GM18508 (cell line): Measurements from ENCODE around the gene ACTR3C.

Experiments used
- ATAC-seq: cut with Tn5 transposase; IDR thresholded peaks from one replicate; pipeline ENCODE4 v1.9.1; 2021; ENCODE audit warnings: moderate number of reproducible peaks; ENCODE audit not compliant: insufficient read depth, unreplicated experiment

The ACTR3C gene

GRCh38 chr7:150337179-150337578 is 13.8 kb upstream of the ACTR3C start:
- ATAC-seq, result no peak

DNA sequence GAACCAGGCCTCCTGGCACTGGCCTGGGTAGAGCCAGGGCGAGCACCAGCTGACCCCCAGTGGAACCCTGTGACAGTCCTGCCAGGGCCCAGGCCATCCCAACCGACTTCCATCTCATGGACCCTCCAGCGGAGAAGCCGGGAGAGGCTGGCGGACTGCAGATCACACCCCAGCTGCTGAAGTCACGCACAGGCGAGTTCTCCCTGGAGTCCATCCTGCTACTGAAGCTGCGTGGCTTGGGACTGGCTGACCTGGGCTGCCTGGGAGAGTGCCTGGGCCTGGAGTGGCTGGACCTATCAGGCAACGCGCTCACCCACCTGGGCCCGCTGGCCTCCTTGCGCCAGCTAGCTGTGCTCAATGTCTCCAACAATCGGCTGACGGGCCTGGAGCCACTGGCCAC is 13.4 kb upstream of the ACTR3C start:
- no peak for ATAC-seq

- no peak for ATAC-seq
Observed at GRCh38 chr7:150335774-150336112, 12.4 kb upstream of the ACTR3C start.

DNA sequence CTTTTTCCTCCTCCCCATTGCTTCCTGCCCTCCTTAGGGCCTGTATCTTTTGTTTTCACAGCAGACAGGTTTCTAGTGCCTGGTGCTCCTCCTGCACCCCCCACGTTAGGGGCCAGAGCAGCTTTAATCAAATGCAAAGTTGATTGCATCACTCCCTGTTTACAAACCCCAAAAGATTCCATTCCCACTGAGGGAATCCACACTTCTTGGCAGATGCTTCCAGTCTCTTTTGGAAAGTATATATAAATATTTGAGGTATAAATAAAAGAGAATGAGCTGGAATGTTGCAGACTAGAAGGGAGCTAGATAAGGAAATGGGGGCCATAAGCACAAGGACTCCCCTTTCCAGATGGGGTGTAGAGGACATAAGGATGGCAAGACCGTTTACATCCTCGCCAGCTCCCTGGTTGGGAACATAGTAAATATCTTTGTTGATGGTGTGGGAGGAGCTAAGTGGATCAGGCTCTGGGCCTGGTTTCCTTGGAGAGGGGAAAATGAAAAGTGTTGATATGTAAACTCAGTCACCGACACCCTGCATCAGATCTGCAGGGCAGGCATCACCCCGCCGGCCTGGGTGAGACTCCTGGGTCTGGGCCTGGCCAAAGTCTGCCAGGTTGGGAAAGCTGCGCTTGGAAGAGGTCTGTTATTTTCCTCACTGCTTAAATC is 11.9 kb upstream of the ACTR3C start:
- ATAC-seq, result no peak

DNA sequence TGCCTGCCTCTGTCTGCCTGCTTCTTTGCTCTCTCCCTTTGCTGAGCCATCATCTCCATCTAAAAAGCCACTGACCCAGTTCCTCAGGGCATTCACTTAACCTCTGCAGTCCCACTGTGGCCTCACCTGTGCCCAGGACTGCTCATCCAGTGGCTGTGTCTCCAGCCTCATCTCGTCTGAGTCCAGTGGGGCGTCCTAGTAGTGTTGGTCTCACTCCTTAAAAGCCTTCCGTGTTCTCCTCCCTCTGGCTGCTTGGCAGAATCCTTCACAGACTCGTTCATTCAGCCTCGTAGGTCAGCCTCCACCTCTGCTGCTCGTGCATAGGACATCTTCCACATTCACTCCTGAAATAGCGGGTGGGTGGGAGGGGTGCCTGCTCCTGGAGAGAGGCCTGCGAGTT is 10.8 kb upstream of the ACTR3C start:
- no peak for ATAC-seq

GRCh38 chr7:150333659-150334058 is 10.3 kb upstream of the ACTR3C start:
- ATAC-seq, result no peak

GRCh38 chr7:150332852-150333635 is 9.7 kb upstream of the ACTR3C start:
- ATAC-seq, result no peak

- ATAC-seq, result no peak
Observed at GRCh38 chr7:150330211-150330885, 7.0 kb upstream of the ACTR3C start.

DNA sequence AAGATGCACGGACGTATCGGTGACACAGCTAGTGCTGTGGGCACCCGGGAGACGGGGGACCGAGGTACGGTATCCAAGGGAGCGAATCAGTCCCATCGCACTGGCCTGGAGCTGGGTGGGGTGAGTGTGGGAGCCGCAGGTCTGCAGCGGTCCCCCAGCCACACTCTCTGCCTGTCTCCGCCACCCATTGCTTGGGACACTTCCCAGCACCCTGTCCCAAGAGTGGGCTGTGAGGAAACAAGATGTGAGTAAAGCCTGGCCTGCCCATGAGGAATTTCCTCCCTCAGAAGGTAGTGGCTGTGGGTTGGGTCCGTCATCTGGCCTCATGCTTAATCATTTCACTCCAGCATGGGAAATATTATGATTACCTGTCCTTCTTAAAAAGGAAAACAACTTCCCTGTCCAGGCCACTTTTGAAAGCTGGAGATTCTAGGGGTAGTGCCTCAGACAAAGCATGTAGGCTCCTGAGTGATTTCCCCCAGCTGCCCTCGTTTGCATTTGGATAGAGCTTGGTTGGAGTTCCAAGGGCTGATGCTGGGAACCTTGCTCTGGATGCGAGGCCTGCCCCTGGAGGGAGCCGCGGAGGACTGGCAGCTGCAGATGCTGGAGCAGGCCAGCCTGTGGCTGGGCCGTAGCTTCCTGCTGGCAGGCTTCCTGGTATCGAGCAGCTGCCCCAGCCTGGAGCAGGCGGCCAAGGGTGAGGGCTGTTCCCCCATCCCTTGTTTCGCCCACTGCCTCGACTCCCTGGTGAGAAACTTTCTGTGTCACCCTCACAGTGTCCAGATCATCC is 6.2 kb upstream of the ACTR3C start:
- ATAC-seq, result no peak

- ATAC-seq, result no peak
Observed at GRCh38 chr7:150327308-150327707, 4.0 kb upstream of the ACTR3C start.

DNA sequence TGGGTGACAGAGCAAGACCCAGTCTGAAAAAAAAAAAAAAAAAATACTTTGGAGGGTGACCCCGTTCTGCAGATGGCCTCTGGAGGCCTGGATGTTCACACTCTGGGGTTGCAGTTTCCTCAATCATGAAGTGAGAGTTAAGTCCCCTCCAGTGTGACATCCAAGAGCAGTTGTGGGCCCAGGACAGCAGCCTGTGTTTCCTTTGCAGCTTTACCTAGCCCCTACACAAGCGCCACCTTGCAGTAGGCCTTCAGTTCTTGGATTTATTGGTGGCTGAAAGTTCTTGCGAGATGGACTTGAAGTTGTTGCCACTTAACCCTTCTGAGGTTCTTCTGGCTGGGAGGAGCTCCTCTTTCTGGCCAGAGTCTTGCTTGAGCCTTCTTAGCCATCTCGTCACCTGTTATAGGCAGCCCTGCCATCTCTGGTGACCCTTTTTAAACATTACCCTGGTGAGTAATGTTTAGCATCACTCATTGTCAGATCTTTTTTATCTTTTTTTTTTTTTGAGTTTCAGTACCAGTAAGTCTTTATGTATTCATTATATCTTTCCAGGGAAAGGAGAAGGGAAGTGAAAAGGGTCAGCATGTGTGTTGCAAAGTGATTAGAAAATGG is 3.4 kb upstream of the ACTR3C start:
- no peak for ATAC-seq

GRCh38 chr7:150325901-150326300 is 2.6 kb upstream of the ACTR3C start:
- ATAC-seq, result no peak

GRCh38 chr7:150325110-150325611 is 1.8 kb upstream of the ACTR3C start:
- no peak for ATAC-seq

DNA sequence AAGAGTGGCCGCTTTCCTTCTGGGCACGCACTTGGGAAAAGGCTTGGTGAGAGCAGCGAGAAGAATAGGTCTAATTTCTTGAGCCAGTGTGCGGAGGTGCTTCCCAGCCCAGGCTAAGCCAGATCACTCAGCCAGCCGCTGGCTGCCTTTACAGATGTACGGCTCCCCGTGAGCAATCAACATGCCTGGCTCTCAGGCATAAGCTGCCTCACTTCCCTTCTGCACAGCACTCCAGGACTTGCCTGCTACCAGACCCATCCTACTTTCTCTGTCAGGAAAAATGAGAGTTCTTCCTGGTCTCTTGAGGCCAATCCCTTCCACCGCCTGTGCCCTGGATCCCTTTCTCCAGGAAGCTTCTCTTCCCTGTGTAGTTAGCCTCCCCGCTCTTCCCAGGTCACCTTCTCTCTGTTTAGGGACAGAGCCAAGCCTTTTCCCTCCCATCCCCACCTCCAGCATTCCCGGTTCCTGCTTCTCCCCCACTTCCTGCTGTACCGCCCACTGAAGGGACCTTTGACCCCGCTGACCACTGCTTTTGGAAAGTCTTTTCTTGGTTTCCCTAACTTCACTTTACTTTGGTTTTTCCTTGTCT is 1.1 kb upstream of the ACTR3C start:
- ATAC-seq, result no peak

GRCh38 chr7:150323682-150324372 is 482 bp upstream of the ACTR3C start:
- no peak for ATAC-seq

- no peak for ATAC-seq
Observed at GRCh38 chr7:150322114-150322832, 1.1 kb downstream of the ACTR3C start.

DNA sequence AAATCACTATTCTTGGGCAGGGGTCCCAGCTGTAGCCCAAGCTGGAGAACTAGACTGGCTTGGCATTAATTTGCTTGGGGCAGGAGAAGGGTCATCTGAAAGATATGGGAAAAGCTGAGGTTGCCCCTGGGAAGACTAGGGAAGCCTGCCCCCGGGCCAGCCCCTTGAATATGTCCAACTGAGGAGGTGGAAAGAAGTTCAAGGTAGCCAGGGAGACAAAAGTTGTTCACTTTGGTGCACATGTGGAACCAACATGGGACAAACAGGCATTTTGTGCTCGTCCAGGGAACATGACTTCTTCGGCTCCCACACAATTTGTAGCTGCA is 1.6 kb downstream of the ACTR3C start:
- ATAC-seq, result no peak

GRCh38 chr7:150317748-150318444 is 5.4 kb downstream of the ACTR3C start:
- ATAC-seq, result no peak
